Spleen (tissue), 7 donors: Measurements from ENCODE around the gene LIN7B.

Experiments used
- CTCF ChIP-seq, 11 experiments: fragments of 200-600 bp in 7 of 11; fragments of 450-650 bp in 4 of 11; sonication (generic) in 4 of 11; IDR thresholded peaks in 8 of 11; conservative IDR thresholded peaks in 3 of 11; 1 replicate in 7 of 11; 2 replicates in 4 of 11; pipeline versions ENCODE4 v1.4.0 to v1.8.0; 2016 to 2021; ENCODE audit warnings: antibody characterized with exemption in 11 of 11, inconsistent platforms in 4 of 11, mild to moderate bottlenecking in 1 of 11
- POLR2A ChIP-seq, 3 donors: fragments of 450-650 bp; IDR thresholded peaks; one replicate each; pipeline ENCODE4 v1.5.1; 2017; ENCODE audit warnings: antibody characterized with exemption in 3 of 3, mild to moderate bottlenecking in 1 of 3
- POLR2AphosphoS5 ChIP-seq, 3 donors: sonication (generic); formaldehyde crosslinking; IDR thresholded peaks; one replicate each; pipeline ENCODE4 v1.5.1; 2017; ENCODE audit warnings: antibody characterized with exemption in 3 of 3
- donor health status: DM: no; HTN: no; CAD: no; lungs with moderate emphysema.
- donor health status: DM: no; HTN: no; CAD: no.
- donor health status: DM: no; HTN: no; CAD: no.

GRCh38 chr19:49103331-49104085 lies 10.7 kb upstream of the LIN7B start:
- TF ChIP-seq POLR2A (IDR thresholded peaks at IDR 0.05) (no peak), POLR2AphosphoS5 (IDR thresholded peaks at IDR 0.05) (no peak), CTCF (IDR thresholded peaks at IDR 0.05 in 8 of 11, conservative IDR thresholded peaks at IDR 0.05 in 3 of 11) (no peak)
